OCI-LY3 (cell line): ENCODE data around the gene KLF2.

Source experiments
- H2AFZ ChIP-seq: fragments of 200-600, 300-600 bp; shearing (Covaris generic); 2 replicates; pipeline ENCODE4 v1.6.0; 2014; ENCODE audit warnings: antibody characterized with exemption, low read depth, low read length
- H3K27ac ChIP-seq: fragments of 200-600, 300-600 bp; sonication (generic); 2 replicates; pipeline ENCODE4 v1.5.1; 2014; ENCODE audit warnings: mild to moderate bottlenecking, low read length, moderate library complexity, mixed read lengths
- H3K27me3 ChIP-seq: fragments of 200-600, 300-600 bp; sonication (generic); 2 replicates; pipeline ENCODE4 v1.6.1; 2014; ENCODE audit warnings: low read depth, low read length, mixed read lengths
- H3K36me3 ChIP-seq: fragments of 200-600, 300-600 bp; sonication (generic); replicated peaks from 2 replicates; pipeline ENCODE3; 2014; ENCODE audit warnings: low read depth, low read length, mixed read lengths
- H3K4me1 ChIP-seq: fragments of 300-600, 200-600 bp; sonication (generic); 2 replicates; pipeline ENCODE4 v1.6.1; 2014; ENCODE audit warnings: low read length, mixed read lengths
- H3K4me2 ChIP-seq: fragments of 200-600, 300-600 bp; sonication (generic); 2 replicates; pipeline ENCODE4 v1.6.1; 2014; ENCODE audit warnings: low read length, mixed read lengths
- H3K4me3 ChIP-seq: fragments of 300-600, 200-600 bp; sonication (generic); 2 replicates; pipeline ENCODE4 v1.5.1; 2014; ENCODE audit warnings: antibody characterized with exemption, mild to moderate bottlenecking, low read length, moderate library complexity
- H3K79me2 ChIP-seq: fragments of 300-600, 200-600 bp; shearing (Covaris generic); 2 replicates; pipeline ENCODE4 v1.6.1; 2014; ENCODE audit warnings: mild to moderate bottlenecking, low read length, mixed read lengths
- H3K9ac ChIP-seq: fragments of 300-600, 200-600 bp; shearing (Covaris generic); 2 replicates; pipeline ENCODE4 v1.6.0; 2014; ENCODE audit warnings: mild to moderate bottlenecking, low read length, moderate library complexity
- H3K9me3 ChIP-seq: fragments of 200-600, 300-600 bp; shearing (Covaris generic); 2 replicates; pipeline ENCODE4 v1.6.1; 2014; ENCODE audit warnings: low read length, mixed read lengths; ENCODE audit not compliant: insufficient read depth
- H4K20me1 ChIP-seq: fragments of 200-600, 300-600 bp; sonication (generic); 2 replicates; pipeline ENCODE4 v1.6.1; 2016; ENCODE audit warnings: low read length, mixed read lengths; ENCODE audit not compliant: insufficient read depth
- EZH2phosphoT487 ChIP-seq: fragments of 200-600 bp; shearing (Covaris generic); IDR thresholded peaks from 2 replicates; pipeline ENCODE4 v1.6.1; 2018; ENCODE audit warnings: antibody characterized with exemption, mixed run types, low read depth
- TF ChIP-seq, protein P1 (sequence below): fragments of 200-600, 300-600 bp; sonication (generic); IDR thresholded peaks from 2 replicates; pipeline ENCODE4 v1.5.1; 2014; ENCODE audit warnings: antibody characterized with exemption, low read length, low read depth

The KLF2 gene

DNA sequence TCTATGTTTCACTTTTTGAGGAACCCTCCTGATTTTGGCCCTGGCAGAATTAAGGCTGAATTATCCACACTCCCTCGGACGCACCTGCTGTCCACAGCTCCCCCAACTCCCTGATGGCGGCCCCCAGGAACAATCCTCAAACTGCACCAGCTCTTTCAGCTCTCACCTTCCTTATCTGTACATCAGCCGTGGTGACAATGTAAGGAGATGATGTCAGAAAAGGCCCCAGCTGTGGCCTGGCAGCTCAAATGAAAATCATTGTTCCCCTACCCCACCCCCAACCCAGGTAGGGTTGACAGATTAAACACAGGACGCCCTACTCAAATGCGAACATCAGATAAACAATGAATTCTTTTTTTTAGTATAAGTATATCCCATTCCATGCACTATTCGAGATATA lies 35.0 kb upstream of the KLF2 start:
- Histone ChIP-seq H3K79me2 (no peaks in the 10 kb centered on the region), H3K27ac (no peak overlapping the region), H3K4me3 (no peak overlapping the region), H3K4me1 (no peaks in the 10 kb centered on the region), H3K27me3 (peaks cover 62% of the 10 kb centered on the region), H3K9me3 (no peaks in the 10 kb centered on the region), H4K20me1 (no peaks in the 10 kb centered on the region; the same call in 1 of the 2 replicates), H3K4me2 (no peak overlapping the region), H3K9ac (no peak overlapping the region), H3K36me3 (no peaks in the 10 kb centered on the region), H2AFZ (no peak overlapping the region)
- TF ChIP-seq EZH2phosphoT487: no peak
- TF ChIP-seq, protein P1, sequence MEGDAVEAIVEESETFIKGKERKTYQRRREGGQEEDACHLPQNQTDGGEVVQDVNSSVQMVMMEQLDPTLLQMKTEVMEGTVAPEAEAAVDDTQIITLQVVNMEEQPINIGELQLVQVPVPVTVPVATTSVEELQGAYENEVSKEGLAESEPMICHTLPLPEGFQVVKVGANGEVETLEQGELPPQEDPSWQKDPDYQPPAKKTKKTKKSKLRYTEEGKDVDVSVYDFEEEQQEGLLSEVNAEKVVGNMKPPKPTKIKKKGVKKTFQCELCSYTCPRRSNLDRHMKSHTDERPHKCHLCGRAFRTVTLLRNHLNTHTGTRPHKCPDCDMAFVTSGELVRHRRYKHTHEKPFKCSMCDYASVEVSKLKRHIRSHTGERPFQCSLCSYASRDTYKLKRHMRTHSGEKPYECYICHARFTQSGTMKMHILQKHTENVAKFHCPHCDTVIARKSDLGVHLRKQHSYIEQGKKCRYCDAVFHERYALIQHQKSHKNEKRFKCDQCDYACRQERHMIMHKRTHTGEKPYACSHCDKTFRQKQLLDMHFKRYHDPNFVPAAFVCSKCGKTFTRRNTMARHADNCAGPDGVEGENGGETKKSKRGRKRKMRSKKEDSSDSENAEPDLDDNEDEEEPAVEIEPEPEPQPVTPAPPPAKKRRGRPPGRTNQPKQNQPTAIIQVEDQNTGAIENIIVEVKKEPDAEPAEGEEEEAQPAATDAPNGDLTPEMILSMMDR: no peak

DNA sequence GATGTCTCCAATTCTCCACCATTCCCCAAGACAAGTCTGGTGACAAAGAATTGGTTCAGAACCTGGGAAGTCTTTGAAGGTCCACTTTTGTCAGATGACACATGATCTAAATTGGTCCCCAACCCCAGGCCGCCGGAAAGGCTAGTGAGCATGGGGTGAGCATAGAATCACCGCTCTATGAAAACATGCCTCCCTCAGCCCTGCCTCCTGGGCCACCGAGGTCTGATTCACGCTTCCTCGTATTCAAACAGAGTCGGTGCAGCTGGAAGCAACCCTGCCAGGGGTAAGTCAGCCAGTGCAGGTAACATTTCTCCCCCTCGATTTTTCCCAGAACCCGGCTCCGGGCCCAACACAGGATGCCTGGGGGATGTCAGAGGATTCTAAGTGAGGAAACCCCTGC lies 33.9 kb upstream of the KLF2 start:
- H3K79me2 ChIP-seq: no peaks in the 10 kb centered on the region
- H3K27me3 ChIP-seq: peaks cover 53% of the 10 kb centered on the region
- H3K9me3 ChIP-seq: no peaks in the 10 kb centered on the region
- TF ChIP-seq, protein P1: no peak
- TF ChIP-seq EZH2phosphoT487: no peak
- H3K4me3 ChIP-seq: no peak overlapping the region
- H4K20me1 ChIP-seq: no peaks in the 10 kb centered on the region; the same call in 1 of the 2 replicates
- H3K9ac ChIP-seq: no peak overlapping the region
- no peak overlapping the region for H2AFZ ChIP-seq
- no peak overlapping the region for H3K27ac ChIP-seq
- H3K4me2 ChIP-seq: no peak overlapping the region
- H3K36me3 ChIP-seq: no peaks in the 10 kb centered on the region
- H3K4me1 ChIP-seq: no peaks in the 10 kb centered on the region

DNA sequence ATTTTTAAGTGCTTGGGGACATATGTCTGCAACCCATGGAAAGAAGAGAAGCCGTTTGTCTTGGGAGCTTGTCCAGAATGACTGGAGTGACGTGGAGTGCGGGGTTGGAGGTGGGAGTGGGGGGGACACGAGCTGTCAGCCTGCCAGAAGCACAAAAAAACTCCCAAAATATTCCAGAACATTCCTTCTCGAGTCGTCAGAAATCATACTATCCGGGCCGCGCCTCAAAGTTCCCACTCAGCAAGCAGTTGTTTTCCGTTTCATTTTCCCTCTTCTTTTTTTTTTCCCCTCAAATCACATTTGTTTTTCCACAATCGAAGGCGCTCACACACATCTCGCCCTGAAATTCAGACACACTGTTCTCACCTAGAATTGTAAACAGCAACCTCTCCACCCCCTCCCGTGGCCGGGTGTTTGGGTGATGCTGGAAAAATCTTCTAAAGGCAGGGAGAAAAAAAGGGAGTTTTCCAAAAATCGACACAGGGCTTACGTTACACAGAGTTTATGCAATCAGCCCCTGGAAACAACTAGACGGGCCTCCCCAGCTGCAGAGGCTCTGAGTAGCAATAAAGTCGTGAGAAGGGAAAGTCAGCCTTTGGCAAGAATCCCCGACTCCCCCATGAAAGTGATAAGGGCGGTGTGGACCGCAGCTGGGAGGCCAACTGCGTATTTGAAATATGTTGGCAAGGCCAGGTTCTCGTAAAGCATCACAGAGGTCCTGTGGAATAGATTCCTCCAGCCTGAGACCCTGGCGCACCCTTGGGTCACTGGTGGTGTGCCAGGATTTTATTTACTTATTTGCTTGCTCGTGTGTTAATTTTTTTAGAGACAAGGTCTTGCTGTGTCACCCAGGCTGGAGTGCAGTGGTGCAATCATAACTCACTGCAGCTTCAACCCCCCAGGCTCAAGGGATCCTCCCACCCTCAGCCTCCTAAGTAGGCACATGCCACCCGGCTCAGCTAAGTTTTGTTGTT lies 31.2 kb upstream of the KLF2 start:
- no peaks in the 10 kb centered on the region; the same call in 1 of the 2 replicates for H4K20me1 ChIP-seq
- no peaks in the 10 kb centered on the region for H3K79me2 ChIP-seq
- no peaks in the 10 kb centered on the region for H3K9me3 ChIP-seq
- no peak overlapping the region for H3K27ac ChIP-seq
- H3K4me3 ChIP-seq: no peak overlapping the region
- no peak overlapping the region for H3K4me2 ChIP-seq
- H2AFZ ChIP-seq: no peak overlapping the region
- no peak overlapping the region for H3K9ac ChIP-seq
- H3K36me3 ChIP-seq: no peaks in the 10 kb centered on the region
- TF ChIP-seq, protein P1: no peak
- no peak for TF ChIP-seq EZH2phosphoT487
- H3K4me1 ChIP-seq: no peaks in the 10 kb centered on the region
- peaks cover 44% of the 10 kb centered on the region for H3K27me3 ChIP-seq

DNA sequence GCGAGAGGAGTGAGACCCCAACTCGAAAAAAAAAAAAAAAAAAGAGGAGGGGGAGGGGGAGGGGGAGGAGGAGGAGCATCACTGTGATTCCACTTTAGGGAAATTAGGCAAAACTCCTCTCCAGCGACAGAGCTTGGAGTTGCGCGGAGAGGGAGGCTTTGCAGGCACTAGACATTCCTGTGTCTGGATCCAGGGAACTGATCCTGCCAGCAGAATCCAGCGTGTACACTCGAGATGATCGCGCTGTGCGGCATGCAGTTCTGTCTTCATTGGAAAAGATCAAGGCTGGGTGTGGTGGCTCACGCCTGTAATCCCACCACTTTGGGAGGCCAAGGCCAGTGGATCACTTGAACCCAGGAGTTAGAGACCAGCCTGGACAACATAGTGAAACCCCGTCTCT lies 29.6 kb upstream of the KLF2 start:
- H3K27ac ChIP-seq: no peak overlapping the region

More for the DNA sequence above, 29.6 kb upstream of the KLF2 start:
- TF ChIP-seq EZH2phosphoT487: no peak
- TF ChIP-seq, protein P1: no peak
- no peaks in the 10 kb centered on the region for H3K79me2 ChIP-seq
- no peak overlapping the region for H3K4me2 ChIP-seq
- H3K27me3 ChIP-seq: peaks cover 40% of the 10 kb centered on the region
- H3K9me3 ChIP-seq: no peaks in the 10 kb centered on the region
- no peak overlapping the region for H2AFZ ChIP-seq
- no peaks in the 10 kb centered on the region for H3K36me3 ChIP-seq
- no peak overlapping the region for H3K4me3 ChIP-seq
- H4K20me1 ChIP-seq: no peaks in the 10 kb centered on the region; the same call in 1 of the 2 replicates
- H3K4me1 ChIP-seq: no peaks in the 10 kb centered on the region
- H3K9ac ChIP-seq: no peak overlapping the region
